Measurements from ENCODE around the gene CCDC89. TPM values are rescaled to one million over a fixed set of nuclear protein-coding genes. Genes with fewer than 3 reads are reported as not detected.

CCDC89 gene
- total and polyA plus RNA-seq, 2 of the 4 experiments (the other 2 are of a cell fraction), result 4.0 to 7.9 TPM

DNA sequence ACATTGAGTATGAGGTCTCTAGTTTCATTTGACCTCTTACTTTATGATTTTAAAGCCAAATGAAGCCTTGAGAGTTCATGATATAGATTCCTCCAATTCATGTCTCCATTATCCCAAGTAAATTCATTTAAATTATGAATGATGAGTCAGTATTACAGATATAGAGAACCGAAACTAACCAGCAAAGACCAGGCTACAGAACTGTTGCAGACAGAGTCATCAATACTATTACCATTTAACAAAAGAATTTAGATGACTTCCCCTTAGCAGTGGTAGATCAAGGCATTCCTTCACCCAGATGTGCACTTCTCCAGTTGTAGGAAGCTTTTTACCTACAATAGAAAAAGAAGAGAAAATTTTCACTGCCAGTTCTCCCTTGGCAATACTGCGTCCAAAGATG lies 11.8 kb upstream of the CCDC89 start:
- BruUV-seq (replicated peaks), result no TSS peak
- H3K23ac ChIP-seq (ENCODE audit: low read depth, low read length), result no peak overlapping the region
- WGBS, 2 experiments (ENCODE audit: extremely low coverage in 2 of 2, insufficient read length in 1 of 2), result no CpG with 5 or more reads among the region's 2 CpGs
- H2AFZ ChIP-seq (replicated peaks; ENCODE audit: low read length, poor library complexity), result no peak overlapping the region
- no peak overlapping the region for H3K18ac ChIP-seq (ENCODE audit: low read depth, low read length)
- CTCF ChIA-PET, result no interaction called here
- no peak overlapping the region for H2AK9ac ChIP-seq (replicated peaks; ENCODE audit: low read depth, low read length, poor library complexity)
- DNase-seq (no peak), ATAC-seq (ENCODE audit: low read depth) (no peak)
- in situ Hi-C loops (cut with MboI; ENCODE audit: low sequenced_read_pairs), result loop anchor here (25.0 kb wide), 1 partner anchor 590 kb away; no protein-coding TSS in a partner anchor
- no peak overlapping the region for H3K4me2 ChIP-seq (ENCODE audit: low read depth, low read length)
- no peak overlapping the region for H2BK20ac ChIP-seq (ENCODE audit: low read depth, low read length)
- peaks cover 6% of the 10 kb centered on the region for H3K4me1 ChIP-seq (ENCODE audit: control insufficient read depth, insufficient read depth, low read length)
- no peaks in the 10 kb centered on the region for H4K20me1 ChIP-seq (ENCODE audit: insufficient read depth, low read length)
- H3K9ac ChIP-seq (ENCODE audit: low read depth, low read length), result no peak overlapping the region
- H3K4ac ChIP-seq (ENCODE audit: low read depth, low read length), result no peak overlapping the region
- no peak overlapping the region for H2AK5ac ChIP-seq (ENCODE audit: low read depth, low read length)
- H3K36me3 ChIP-seq (ENCODE audit: control insufficient read depth, insufficient read depth, low read length), result peaks cover 23% of the 10 kb centered on the region
- no peak overlapping the region for H2BK120ac ChIP-seq (ENCODE audit: low read depth, low read length)
- H3K14ac ChIP-seq (replicated peaks; ENCODE audit: low read depth, low read length), result no peak overlapping the region
- H4K5ac ChIP-seq (ENCODE audit: low read depth, low read length), result no peak overlapping the region
- no peak overlapping the region for H3K56ac ChIP-seq (ENCODE audit: extremely low read depth, insufficient read depth, low read length)
- TF ChIP-seq SMC3 (IDR thresholded peaks at IDR 0.05; ENCODE audit: low read depth, low read length) (no peak), RAD21 (IDR thresholded peaks at IDR 0.05; ENCODE audit: low read length) (no peak)
- TF ChIP-seq, protein P1, sequence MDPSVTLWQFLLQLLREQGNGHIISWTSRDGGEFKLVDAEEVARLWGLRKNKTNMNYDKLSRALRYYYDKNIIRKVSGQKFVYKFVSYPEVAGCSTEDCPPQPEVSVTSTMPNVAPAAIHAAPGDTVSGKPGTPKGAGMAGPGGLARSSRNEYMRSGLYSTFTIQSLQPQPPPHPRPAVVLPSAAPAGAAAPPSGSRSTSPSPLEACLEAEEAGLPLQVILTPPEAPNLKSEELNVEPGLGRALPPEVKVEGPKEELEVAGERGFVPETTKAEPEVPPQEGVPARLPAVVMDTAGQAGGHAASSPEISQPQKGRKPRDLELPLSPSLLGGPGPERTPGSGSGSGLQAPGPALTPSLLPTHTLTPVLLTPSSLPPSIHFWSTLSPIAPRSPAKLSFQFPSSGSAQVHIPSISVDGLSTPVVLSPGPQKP (IDR thresholded peaks at IDR 0.05; ENCODE audit: borderline replicate concordance, low read depth, low read length), result no peak
- 0 out of 4 replicates have a peak, but pooled peaks cover 0 to 2% of the 10 kb centered on the region in 2 experiments for H3K79me1 ChIP-seq (ENCODE audit: low read depth in 1 of 2, low read length in 2 of 2)
- no peaks in the 10 kb centered on the region for H3K9me1 ChIP-seq (ENCODE audit: insufficient read depth, low read length)
- no peaks in the 10 kb centered on the region for H3K9me3 ChIP-seq (ENCODE audit: control insufficient read depth, insufficient read depth, low read length)
- no peak overlapping the region for H2BK15ac ChIP-seq (ENCODE audit: low read depth, low read length)
- H4K91ac ChIP-seq (ENCODE audit: insufficient read depth, low read depth, low read length), result no peak overlapping the region
- H3K27me3 ChIP-seq (ENCODE audit: control insufficient read depth, insufficient read depth, low read length), result no peaks in the 10 kb centered on the region
- dilution Hi-C loops (cut with HindIII; ENCODE audit: low sequenced_read_pairs, unreplicated experiment), result no loop called here
- intact Hi-C loops (cut with micrococcal nuclease), result no loop called here
- H3K4me3 ChIP-seq (ENCODE audit: insufficient read depth, low read depth, low read length), result no peak overlapping the region
- POLR2A ChIA-PET (ENCODE audit: unreplicated experiment), result interaction anchor here (0.6 kb wide), 1 partner anchor 639 kb away, joined by 4 read pairs; no protein-coding TSS in a partner anchor
- no peak overlapping the region for H4K8ac ChIP-seq (ENCODE audit: low read depth in 2 of 2, low read length in 2 of 2)
- H3K27ac ChIP-seq (ENCODE audit: insufficient read depth, low read length), result no peak overlapping the region
- H2BK5ac ChIP-seq (ENCODE audit: low read depth, low read length, poor library complexity, severe bottlenecking), result no peak overlapping the region

Data from IMR-90 (cell line).